NCI-H1436 treated with DMSO at 0.1 percent for 48 hours (cell line): ENCODE results near the gene SH2B3.
"Not testable (repeated sequence)": the region's sequence is repeated elsewhere in the genome, so short reads cannot be mapped to it uniquely, and the experiment has no call there.

ENCODE experiments used
- DNase-seq: peaks from one replicate; lab custom pipeline; 2025; lab: John Stamatoyannopoulos, UW

The SH2B3 gene

GRCh38 chr12:111405859-111406473 is at the start of gene SH2B3:
TSS of gene SH2B3 (plus strand) at chr12:111405923. CDS start at chr12:111418146, 12,223 bp downstream.
- DNase-seq, result no peak

- DNase-seq, result no peak
Observed at GRCh38 chr12:111359231-111359913, 46.4 kb upstream of the SH2B3 start.

- DNase-seq, result no peak
Observed at GRCh38 chr12:111359914-111360276, 45.8 kb upstream of the SH2B3 start.

DNA sequence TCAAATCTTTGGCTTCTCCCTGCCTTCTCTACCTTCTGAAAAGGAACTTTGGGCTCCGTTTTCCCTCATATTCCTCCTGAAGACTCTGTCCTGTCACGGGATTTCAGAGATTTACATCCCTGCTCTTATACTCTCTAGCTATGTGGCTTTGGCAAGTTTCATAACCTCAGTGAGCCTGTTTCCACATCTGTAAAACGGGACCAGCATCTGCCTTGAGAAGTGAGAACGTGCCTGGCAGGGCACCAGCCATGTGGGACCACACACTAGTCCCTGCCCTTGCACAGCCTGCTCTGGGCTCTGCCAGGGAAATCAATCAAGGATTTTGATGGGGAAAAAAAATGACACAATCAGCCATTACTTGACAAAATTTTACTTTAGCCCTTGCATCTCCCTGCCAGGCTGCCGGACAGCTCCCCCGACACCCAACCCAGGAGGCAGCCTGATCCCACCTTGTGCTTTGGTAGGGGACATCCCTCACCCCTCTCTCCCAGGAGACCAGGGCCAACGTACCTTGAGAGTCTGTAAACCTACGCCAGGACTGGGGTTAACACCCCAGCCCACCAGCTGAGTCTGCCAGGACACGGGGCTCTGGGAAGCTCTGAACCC is 45.3 kb upstream of the SH2B3 start:
- DNase-seq, result no peak

DNA sequence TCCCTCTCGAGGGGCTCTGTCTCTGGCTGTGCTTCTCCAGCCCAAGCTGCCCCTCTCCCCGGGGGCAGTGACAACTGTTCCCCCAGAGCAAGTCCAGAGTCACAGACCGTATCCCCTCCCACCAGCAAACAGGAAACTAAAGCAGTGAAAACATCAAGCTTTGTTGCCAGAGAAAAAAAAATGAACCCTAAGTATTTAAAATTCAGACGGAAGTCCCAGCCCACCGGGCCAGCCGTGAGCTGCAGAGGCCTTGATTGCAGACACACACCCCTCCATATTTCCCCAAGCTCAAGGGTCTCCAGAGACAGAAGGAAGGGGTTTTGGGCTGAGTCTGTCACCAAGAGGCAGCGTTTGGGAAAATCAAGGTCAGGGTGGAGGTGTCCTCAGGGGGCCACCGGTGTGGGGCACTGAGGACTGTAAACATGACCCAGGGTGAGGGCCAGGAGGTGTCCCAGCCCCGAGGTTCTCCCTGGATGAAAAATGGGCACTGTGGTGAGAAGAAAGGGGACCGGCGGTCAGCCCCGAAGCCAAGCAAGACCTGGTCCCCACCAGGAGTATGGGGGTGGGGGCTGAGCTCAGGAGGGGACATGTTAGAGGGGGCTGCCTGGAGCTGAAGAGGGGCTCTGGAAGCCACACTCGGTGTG is 44.5 kb upstream of the SH2B3 start:
- DNase-seq, result no peak

GRCh38 chr12:111361717-111362576 is 43.8 kb upstream of the SH2B3 start:
- DNase-seq, result no peak

- no peak for DNase-seq
Observed at GRCh38 chr12:111362687-111363475, 42.8 kb upstream of the SH2B3 start.

DNA sequence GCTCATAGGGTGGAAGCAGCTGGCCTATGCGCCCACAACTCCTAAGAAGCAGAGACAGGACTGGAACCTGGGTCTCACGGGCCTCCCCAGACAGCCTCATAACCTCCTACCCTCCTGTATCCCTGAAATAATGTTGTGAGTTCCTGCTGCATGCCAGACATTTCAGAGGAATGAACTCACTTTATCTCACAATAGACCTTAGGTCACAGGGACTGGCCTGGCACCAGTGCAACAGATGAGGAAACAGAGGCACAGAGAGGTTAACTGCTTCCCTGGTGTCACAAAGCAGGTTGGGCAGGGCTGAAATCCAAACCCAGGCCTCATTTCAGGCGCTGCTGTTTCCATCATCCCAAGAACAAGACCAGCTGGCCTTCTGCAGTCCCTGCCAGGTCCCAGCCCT is 42.1 kb upstream of the SH2B3 start:
- DNase-seq, result no peak

GRCh38 chr12:111366075-111366474 is 39.6 kb upstream of the SH2B3 start:
- DNase-seq, result no peak

DNA sequence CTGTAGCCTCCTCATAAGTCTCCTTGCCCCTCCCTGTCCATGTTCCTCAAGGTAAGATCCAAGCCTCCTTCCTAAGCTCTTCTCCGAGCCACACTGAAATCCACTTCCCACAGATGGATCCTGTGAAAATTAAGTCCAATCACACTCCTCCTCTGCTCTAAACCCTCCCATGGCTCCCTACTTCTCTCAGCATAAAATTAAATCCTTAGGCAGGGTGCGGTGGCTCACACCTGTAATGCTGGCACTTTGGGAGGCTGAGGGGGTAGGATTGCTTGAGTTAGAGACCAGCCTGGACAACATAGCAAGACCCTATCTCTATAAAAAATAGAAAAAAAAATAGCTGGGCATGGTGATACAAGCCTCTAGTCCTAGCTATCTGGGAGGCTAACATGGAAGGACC is 39.1 kb upstream of the SH2B3 start:
- no peak for DNase-seq

DNA sequence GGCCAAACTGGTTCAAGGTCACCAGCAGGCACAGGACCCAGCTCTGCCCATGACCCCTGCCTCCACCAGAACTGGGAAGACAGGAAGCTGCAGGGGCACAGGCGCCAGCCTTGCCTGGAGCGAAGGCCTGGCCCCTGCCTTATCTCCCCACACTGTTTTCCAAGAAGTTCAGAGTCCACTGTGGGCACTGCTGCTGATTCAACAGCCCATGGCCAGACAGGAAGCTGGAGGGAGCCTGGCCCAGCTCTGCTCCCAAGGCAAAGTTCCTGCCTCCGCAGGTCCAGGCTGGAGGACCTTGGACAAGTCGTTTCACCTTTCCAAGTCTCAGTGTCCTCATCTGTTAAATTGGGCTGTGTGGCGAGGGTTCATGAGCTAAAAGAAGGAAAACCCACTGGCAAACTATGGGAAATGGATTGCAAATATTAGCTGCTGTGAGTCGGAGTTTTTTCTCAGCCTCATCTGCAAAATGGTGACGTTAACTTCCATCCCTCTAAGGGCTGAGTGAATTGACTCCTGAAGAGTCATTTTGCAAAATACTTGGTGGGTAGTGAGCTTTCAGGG is 38.0 kb upstream of the SH2B3 start:
- no peak for DNase-seq

DNA sequence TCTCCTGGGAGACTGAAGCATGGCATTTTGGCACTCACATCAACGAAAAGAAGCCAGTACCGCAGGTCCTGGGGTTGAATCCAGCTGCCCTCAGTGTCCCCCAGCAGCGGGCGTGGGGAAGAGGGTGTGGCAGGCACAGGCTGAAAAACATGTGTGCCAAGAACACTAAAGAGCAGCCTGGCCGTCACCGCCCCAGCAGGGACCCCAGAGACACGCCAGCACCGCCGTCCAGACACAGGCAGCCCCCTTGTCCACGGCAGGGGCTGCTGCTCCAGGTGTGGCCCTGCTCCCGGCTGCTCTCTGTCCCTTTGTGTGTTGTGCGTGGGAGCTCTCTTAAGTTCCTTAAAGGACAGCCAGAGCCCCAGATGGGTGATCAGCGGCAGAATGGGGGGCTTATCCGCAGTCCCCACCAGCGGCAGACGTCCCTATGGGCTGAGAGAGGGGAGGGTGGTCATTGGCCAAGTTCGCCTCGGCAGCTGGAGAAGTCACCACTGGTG is 37.4 kb upstream of the SH2B3 start:
- no peak for DNase-seq

DNA sequence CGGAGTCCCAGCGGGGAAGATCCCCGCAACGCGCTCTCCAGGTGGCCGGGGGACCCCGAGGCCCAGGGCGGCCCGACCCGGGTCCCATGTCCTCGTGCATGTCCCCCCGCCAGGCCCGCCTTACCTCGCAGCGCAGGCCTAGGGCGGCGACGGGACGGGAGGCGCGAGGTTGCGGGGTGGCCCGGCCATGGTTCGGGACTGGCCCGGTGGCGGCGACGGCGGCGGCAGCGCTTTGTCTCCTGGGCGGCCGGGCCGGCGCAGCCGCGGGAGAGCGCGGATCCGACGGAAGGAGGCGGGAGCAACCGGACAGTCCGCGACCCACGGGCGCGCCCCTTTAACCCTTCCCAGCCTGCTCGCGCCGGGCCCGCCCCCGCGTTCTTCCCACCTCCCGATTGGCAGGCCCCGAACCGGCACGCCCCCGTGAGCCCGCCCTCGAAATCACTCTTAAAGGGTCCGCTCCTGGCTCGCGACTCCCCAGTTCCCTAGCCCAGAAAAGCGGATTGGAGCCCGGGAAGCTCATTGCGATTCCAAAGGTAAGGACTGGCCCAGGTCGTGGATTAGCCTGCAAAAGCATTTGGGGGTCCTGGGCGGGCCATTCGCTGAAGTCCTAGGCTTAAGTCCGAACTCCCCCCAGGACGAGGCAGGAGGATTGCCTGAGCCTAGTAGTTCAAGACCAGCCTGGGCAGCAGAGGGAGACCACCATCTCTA is 36.8 kb upstream of the SH2B3 start, which contains the start of gene PHETA1:
PHETA1 (minus strand) TSS at position 308 of the 708 bp plus-strand sequence. CDS start 5,668 bp downstream, outside the sequence.
- DNase-seq, result peak; percentile 7

GRCh38 chr12:111369496-111370220 is 36.1 kb upstream of the SH2B3 start:
- no peak for DNase-seq

GRCh38 chr12:111373231-111373630 is 32.5 kb upstream of the SH2B3 start:
- DNase-seq, result not testable (repeated sequence)

GRCh38 chr12:111377440-111377839 is 28.3 kb upstream of the SH2B3 start:
- DNase-seq, result no peak

- no peak for DNase-seq
Observed at GRCh38 chr12:111379942-111380554, 25.7 kb upstream of the SH2B3 start.

- no peak for DNase-seq
Observed at GRCh38 chr12:111384596-111384995, 21.1 kb upstream of the SH2B3 start.

- DNase-seq, result no peak
Observed at GRCh38 chr12:111386885-111387284, 18.8 kb upstream of the SH2B3 start.
